ENCODE data around the gene VAMP1. TPM values are rescaled to one million over a fixed set of nuclear protein-coding genes. Genes with fewer than 3 reads are reported as not detected.

Gene VAMP1
- total and polyA plus RNA-seq, 10 of the 15 experiments (the other 5 are each of a cell fraction or from before 2014, with no cell fraction given): 4.8 to 123 (median 27.5) TPM

GRCh38 chr12:6470375-6471163 lies at the start of gene VAMP1 (continued):
- TF ChIP-seq, protein P1, sequence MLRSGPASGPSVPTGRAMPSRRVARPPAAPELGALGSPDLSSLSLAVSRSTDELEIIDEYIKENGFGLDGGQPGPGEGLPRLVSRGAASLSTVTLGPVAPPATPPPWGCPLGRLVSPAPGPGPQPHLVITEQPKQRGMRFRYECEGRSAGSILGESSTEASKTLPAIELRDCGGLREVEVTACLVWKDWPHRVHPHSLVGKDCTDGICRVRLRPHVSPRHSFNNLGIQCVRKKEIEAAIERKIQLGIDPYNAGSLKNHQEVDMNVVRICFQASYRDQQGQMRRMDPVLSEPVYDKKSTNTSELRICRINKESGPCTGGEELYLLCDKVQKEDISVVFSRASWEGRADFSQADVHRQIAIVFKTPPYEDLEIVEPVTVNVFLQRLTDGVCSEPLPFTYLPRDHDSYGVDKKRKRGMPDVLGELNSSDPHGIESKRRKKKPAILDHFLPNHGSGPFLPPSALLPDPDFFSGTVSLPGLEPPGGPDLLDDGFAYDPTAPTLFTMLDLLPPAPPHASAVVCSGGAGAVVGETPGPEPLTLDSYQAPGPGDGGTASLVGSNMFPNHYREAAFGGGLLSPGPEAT (IDR thresholded peaks at IDR 0.05; ENCODE audit: low read depth): peak; percentile 78
- no peak for TF ChIP-seq SMARCA5 (IDR thresholded peaks at IDR 0.05)
- TF ChIP-seq HSF1 (IDR thresholded peaks at IDR 0.05; ENCODE audit: low read depth, low read length): no peak
- no peak for TF ChIP-seq BRCA1 (IDR thresholded peaks at IDR 0.05; ENCODE audit: low read depth, low read length)
- TF ChIP-seq ZNF384 (IDR thresholded peaks at IDR 0.05; ENCODE audit: borderline replicate concordance, low read depth, low read length): no peak
- peak; percentile 5; the same call in 1 of the 2 replicates for TF ChIP-seq SPI1 (IDR thresholded peaks at IDR 0.05; ENCODE audit: borderline replicate concordance, insufficient read depth, low read depth, low read length)
- peak; percentile 76 for TF ChIP-seq BMI1 (IDR thresholded peaks at IDR 0.05; ENCODE audit: borderline replicate concordance)
- TF ChIP-seq CHD4 (IDR thresholded peaks at IDR 0.05): no peak
- TF ChIP-seq MTA3 (IDR thresholded peaks at IDR 0.05; ENCODE audit: borderline replicate concordance, low read length): no peak
- TF ChIP-seq ZNF687 (IDR thresholded peaks at IDR 0.05): peak; percentile 94
- TF ChIP-seq STAT3 (IDR thresholded peaks at IDR 0.05; ENCODE audit: low read depth, low read length): no peak
- peak; percentile 97 for TF ChIP-seq TAF1 (IDR thresholded peaks at IDR 0.05; ENCODE audit: borderline replicate concordance, low read depth, low read length)
- TF ChIP-seq SUZ12 (IDR thresholded peaks at IDR 0.05; ENCODE audit: unreplicated experiment): no peak
- TF ChIP-seq, protein P2, sequence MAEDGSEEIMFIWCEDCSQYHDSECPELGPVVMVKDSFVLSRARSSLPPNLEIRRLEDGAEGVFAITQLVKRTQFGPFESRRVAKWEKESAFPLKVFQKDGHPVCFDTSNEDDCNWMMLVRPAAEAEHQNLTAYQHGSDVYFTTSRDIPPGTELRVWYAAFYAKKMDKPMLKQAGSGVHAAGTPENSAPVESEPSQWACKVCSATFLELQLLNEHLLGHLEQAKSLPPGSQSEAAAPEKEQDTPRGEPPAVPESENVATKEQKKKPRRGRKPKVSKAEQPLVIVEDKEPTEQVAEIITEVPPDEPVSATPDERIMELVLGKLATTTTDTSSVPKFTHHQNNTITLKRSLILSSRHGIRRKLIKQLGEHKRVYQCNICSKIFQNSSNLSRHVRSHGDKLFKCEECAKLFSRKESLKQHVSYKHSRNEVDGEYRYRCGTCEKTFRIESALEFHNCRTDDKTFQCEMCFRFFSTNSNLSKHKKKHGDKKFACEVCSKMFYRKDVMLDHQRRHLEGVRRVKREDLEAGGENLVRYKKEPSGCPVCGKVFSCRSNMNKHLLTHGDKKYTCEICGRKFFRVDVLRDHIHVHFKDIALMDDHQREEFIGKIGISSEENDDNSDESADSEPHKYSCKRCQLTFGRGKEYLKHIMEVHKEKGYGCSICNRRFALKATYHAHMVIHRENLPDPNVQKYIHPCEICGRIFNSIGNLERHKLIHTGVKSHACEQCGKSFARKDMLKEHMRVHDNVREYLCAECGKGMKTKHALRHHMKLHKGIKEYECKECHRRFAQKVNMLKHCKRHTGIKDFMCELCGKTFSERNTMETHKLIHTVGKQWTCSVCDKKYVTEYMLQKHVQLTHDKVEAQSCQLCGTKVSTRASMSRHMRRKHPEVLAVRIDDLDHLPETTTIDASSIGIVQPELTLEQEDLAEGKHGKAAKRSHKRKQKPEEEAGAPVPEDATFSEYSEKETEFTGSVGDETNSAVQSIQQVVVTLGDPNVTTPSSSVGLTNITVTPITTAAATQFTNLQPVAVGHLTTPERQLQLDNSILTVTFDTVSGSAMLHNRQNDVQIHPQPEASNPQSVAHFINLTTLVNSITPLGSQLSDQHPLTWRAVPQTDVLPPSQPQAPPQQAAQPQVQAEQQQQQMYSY (CRISPR knock-in tag; IDR thresholded peaks at IDR 0.05): no peak
- no peak for TF ChIP-seq ZNF217 (IDR thresholded peaks at IDR 0.05)
- TF ChIP-seq EZH2 (IDR thresholded peaks at IDR 0.05; ENCODE audit: borderline replicate concordance, control insufficient read depth, low read depth, low read length): no peak
- 0 out of 2 replicates have a peak, but pooled peaks have one; percentile 39 for TF ChIP-seq RFX5 (IDR thresholded peaks at IDR 0.05; ENCODE audit: low read depth, low read length)
- 0 out of 3 replicates have a peak, but pooled peaks of 1 of the 2 experiments have one; percentile 33 for TF ChIP-seq EGR1 (IDR thresholded peaks at IDR 0.05; ENCODE audit: borderline replicate concordance in 1 of 2, low read depth in 2 of 2, low read length in 2 of 2)
